Spinal cord (tissue), 10 donors: ENCODE measurements around the gene PYGM. TPM values are rescaled to one million over a fixed set of nuclear protein-coding genes. Genes with fewer than 3 reads are reported as not detected.

ENCODE experiments used
- DNase-seq, 6 donors: peaks; one replicate each; pipeline versions ENCODE4 v3.0.0 to v3.0.0-alpha.2; 2013 to 2015; ENCODE audit warnings: low spot score in 6 of 6, low read depth in 4 of 6
- H3K27ac ChIP-seq: one replicate; pipeline ENCODE4 v1.5.1; 2013; ENCODE audit warnings: low read depth, low read length, control low read depth
- H3K27me3 ChIP-seq: one replicate; pipeline ENCODE4 v1.6.1; 2013; ENCODE audit warnings: low read length; ENCODE audit not compliant: control insufficient read depth, insufficient read depth
- H3K36me3 ChIP-seq: one replicate; pipeline ENCODE4 v1.6.1; 2013; ENCODE audit warnings: low read length; ENCODE audit not compliant: control insufficient read depth, insufficient read depth
- H3K4me1 ChIP-seq: one replicate; pipeline ENCODE4 v1.6.1; 2013; ENCODE audit warnings: low read length; ENCODE audit not compliant: control insufficient read depth, insufficient read depth
- H3K4me3 ChIP-seq: one replicate; pipeline ENCODE4 v1.5.1; 2013; ENCODE audit warnings: low read depth, low read length, control low read depth
- H3K9me3 ChIP-seq: one replicate; pipeline ENCODE4 v1.6.1; 2013; ENCODE audit warnings: low read length; ENCODE audit not compliant: control insufficient read depth, insufficient read depth
- WGBS: methylation state at CpG from one replicate; pipeline ENCODE4 v1.1.5; 2013; ENCODE audit warnings: missing lambda C conversion rate; ENCODE audit not compliant: insufficient coverage; 5-methylcytosine and 5-hydroxymethylcytosine counted together
- polyA plus RNA-seq, 2 donors: library from polyadenylated mRNA; unstranded; fragments of 120-200 nt; gene quantifications; one replicate each; pipeline ENCODE4 v1.2.1, GENCODE V29; 2013; ENCODE audit not compliant: insufficient read length in 2 of 2
- total RNA-seq, 2 donors: library from RNA; depleted of rRNA in 1 of 2; stranded (reverse); fragments of 120-200 nt in 1 of 2; fragments of >200 nt in 1 of 2; gene quantifications; one replicate each; pipeline versions ENCODE4 v1.2.3 to v1.2.4, GENCODE V29; 2013 to 2014
- donor health status: healthy.

Gene PYGM
- total and polyA plus RNA-seq, 4 donors = 8.3 to 13.6 (median 11.5) TPM

GRCh38 chr11:64736654-64737053, 23.1 kb downstream of the PYGM start:
- WGBS = 89% methylated on average over 12 of the region's 15 CpGs
- Histone ChIP-seq H3K27me3 (peaks cover 5% of the 10 kb centered on the region), H3K27ac (no peak overlapping the region), H3K4me3 (no peak overlapping the region), H3K9me3 (no peaks in the 10 kb centered on the region), H3K4me1 (peaks cover 6% of the 10 kb centered on the region), H3K36me3 (peaks cover 53% of the 10 kb centered on the region)
- no peak for DNase-seq

GRCh38 chr11:64735725-64736259, 24.0 kb downstream of the PYGM start:
- 85% methylated on average over 9 of the region's 9 CpGs for WGBS

GRCh38 chr11:64734811-64735724, 24.7 kb downstream of the PYGM start:
- no peak overlapping the region for H3K27ac ChIP-seq
- DNase-seq = no peak
- WGBS = 87% methylated on average over 15 of the region's 23 CpGs

More at GRCh38 chr11:64735725-64736259, 24.0 kb downstream of the PYGM start:
- DNase-seq = no peak
- Histone ChIP-seq H3K9me3 (no peaks in the 10 kb centered on the region), H3K27me3 (no peaks in the 10 kb centered on the region), H3K27ac (no peak overlapping the region), H3K36me3 (peaks cover 46% of the 10 kb centered on the region), H3K4me3 (no peak overlapping the region), H3K4me1 (no peaks in the 10 kb centered on the region)

GRCh38 chr11:64731601-64732000, 28.2 kb downstream of the PYGM start:
- no peaks in the 10 kb centered on the region for H3K9me3 ChIP-seq
- WGBS = 57% methylated on average over 1 of the region's 3 CpGs
- H3K27me3 ChIP-seq = no peaks in the 10 kb centered on the region
- peaks cover 27% of the 10 kb centered on the region for H3K36me3 ChIP-seq
- peaks cover 4% of the 10 kb centered on the region for H3K4me1 ChIP-seq
- DNase-seq = peak in 1 of 6 donors; percentile 79
- no peak overlapping the region for H3K4me3 ChIP-seq
- no peak overlapping the region for H3K27ac ChIP-seq

More at GRCh38 chr11:64734811-64735724, 24.7 kb downstream of the PYGM start:
- H3K4me1 ChIP-seq = peaks cover under 1% of the 10 kb centered on the region
- H3K4me3 ChIP-seq = no peak overlapping the region
- no peaks in the 10 kb centered on the region for H3K9me3 ChIP-seq
- H3K27me3 ChIP-seq = no peaks in the 10 kb centered on the region
- H3K36me3 ChIP-seq = peaks cover 41% of the 10 kb centered on the region

GRCh38 chr11:64729851-64730382, 29.9 kb downstream of the PYGM start:
- 32% methylated on average over 18 of the region's 21 CpGs for WGBS
- Histone ChIP-seq H3K9me3 (no peaks in the 10 kb centered on the region), H3K4me3 (no peak overlapping the region), H3K27me3 (no peaks in the 10 kb centered on the region), H3K27ac (no peak overlapping the region), H3K4me1 (peaks cover 20% of the 10 kb centered on the region), H3K36me3 (peaks cover 13% of the 10 kb centered on the region)
- DNase-seq = peak in 1 of 6 donors; percentile 19

- no peak overlapping the region for H3K27ac ChIP-seq
- H3K4me1 ChIP-seq = peaks cover 31% of the 10 kb centered on the region
- 86% methylated on average over 5 of the region's 11 CpGs for WGBS
- no peak for DNase-seq
- no peaks in the 10 kb centered on the region for H3K27me3 ChIP-seq
- H3K9me3 ChIP-seq = no peaks in the 10 kb centered on the region
- no peak overlapping the region for H3K4me3 ChIP-seq
- peaks cover 8% of the 10 kb centered on the region for H3K36me3 ChIP-seq
Measured at GRCh38 chr11:64728757-64729365, 30.9 kb downstream of the PYGM start.

- Histone ChIP-seq H3K4me1 (peaks cover 42% of the 10 kb centered on the region), H3K9me3 (no peaks in the 10 kb centered on the region), H3K27ac (no peak overlapping the region), H3K36me3 (peaks cover 8% of the 10 kb centered on the region), H3K4me3 (no peak overlapping the region), H3K27me3 (no peaks in the 10 kb centered on the region)
- WGBS = 60% methylated on average over 2 of the region's 7 CpGs
- DNase-seq = no peak
Measured at GRCh38 chr11:64726867-64727530, 32.8 kb downstream of the PYGM start.

- WGBS = 23% methylated on average over 5 of the region's 9 CpGs
- DNase-seq = no peak
- Histone ChIP-seq H3K4me1 (peaks cover 50% of the 10 kb centered on the region), H3K4me3 (no peak overlapping the region), H3K9me3 (no peaks in the 10 kb centered on the region), H3K27me3 (no peaks in the 10 kb centered on the region), H3K27ac (no peak overlapping the region), H3K36me3 (peaks cover 9% of the 10 kb centered on the region)
Measured at GRCh38 chr11:64726211-64726641, 33.5 kb downstream of the PYGM start.

- peaks cover 19% of the 10 kb centered on the region for H3K36me3 ChIP-seq
- no peak overlapping the region for H3K27ac ChIP-seq
- peaks cover 61% of the 10 kb centered on the region for H3K4me1 ChIP-seq
- H3K4me3 ChIP-seq = no peak overlapping the region
- no peak for DNase-seq
- H3K27me3 ChIP-seq = no peaks in the 10 kb centered on the region
- 62% methylated on average over 6 of the region's 7 CpGs for WGBS
- no peaks in the 10 kb centered on the region for H3K9me3 ChIP-seq
Measured at GRCh38 chr11:64724863-64725532, 34.8 kb downstream of the PYGM start.
